Endothelial cell of hepatic sinusoid (primary cell): ENCODE measurements around the gene ZNF764.
"Not testable (repeated sequence)": the region's sequence is repeated elsewhere in the genome, so short reads cannot be mapped to it uniquely, and the experiment has no call there.

Experiments used
- in situ Hi-C: cut with HindIII; loops from 2 replicates; pipeline ENCODE4 v1.10.0; 2017; ENCODE audit warnings: low sequenced_read_pairs

ZNF764 gene

GRCh38 chr16:30557957-30558788 lies at the start of gene ZNF764:
Gene ZNF764 (minus strand): TSS chr16:30558374. CDS start chr16:30558182, 192 bp downstream.
- in situ Hi-C loops, result no loop called here

- in situ Hi-C loops, result no loop called here
Measured at GRCh38 chr16:30606004-30606403, 47.8 kb upstream of the ZNF764 start.

- in situ Hi-C loops, result no loop called here
Measured at GRCh38 chr16:30605158-30605557, 47.0 kb upstream of the ZNF764 start.

- in situ Hi-C loops, result no loop called here
Measured at GRCh38 chr16:30604316-30604947, 46.3 kb upstream of the ZNF764 start.

GRCh38 chr16:30603945-30604315 lies 45.8 kb upstream of the ZNF764 start:
- in situ Hi-C loops, result no loop called here

GRCh38 chr16:30602616-30603277 lies 44.6 kb upstream of the ZNF764 start:
- in situ Hi-C loops, result no loop called here

- in situ Hi-C loops, result no loop called here
Measured at GRCh38 chr16:30601966-30602365, 43.8 kb upstream of the ZNF764 start.

GRCh38 chr16:30600929-30601328 lies 42.8 kb upstream of the ZNF764 start:
- in situ Hi-C loops, result no loop called here

- in situ Hi-C loops, result no loop called here
Measured at GRCh38 chr16:30600215-30600614, 42.0 kb upstream of the ZNF764 start.

GRCh38 chr16:30592871-30593270 lies 34.7 kb upstream of the ZNF764 start:
- in situ Hi-C loops, result no loop called here

GRCh38 chr16:30590869-30591268 lies 32.7 kb upstream of the ZNF764 start:
- in situ Hi-C loops, result not testable (repeated sequence)

- in situ Hi-C loops, result not testable (repeated sequence)
Measured at GRCh38 chr16:30589582-30589981, 31.4 kb upstream of the ZNF764 start.

- in situ Hi-C loops, result no loop called here
Measured at GRCh38 chr16:30588651-30589050, 30.5 kb upstream of the ZNF764 start.

GRCh38 chr16:30585400-30586191 lies 27.4 kb upstream of the ZNF764 start, which contains the start of gene ZNF785:
Gene ZNF785 (minus strand): TSS chr16:30585697. CDS start chr16:30585611, 86 bp downstream.
- in situ Hi-C loops, result no loop called here

GRCh38 chr16:30585022-30585399 lies 26.8 kb upstream of the ZNF764 start:
- in situ Hi-C loops, result no loop called here

- in situ Hi-C loops, result no loop called here
Measured at GRCh38 chr16:30582611-30583340, 24.6 kb upstream of the ZNF764 start.

GRCh38 chr16:30581457-30581856 lies 23.3 kb upstream of the ZNF764 start:
- in situ Hi-C loops, result no loop called here

GRCh38 chr16:30574678-30575077 lies 16.5 kb upstream of the ZNF764 start:
- in situ Hi-C loops, result no loop called here

- in situ Hi-C loops, result no loop called here
Measured at GRCh38 chr16:30571445-30572322, 13.5 kb upstream of the ZNF764 start, which contains the start of gene ZNF688. Gene ZNF688 (minus strand): TSS chr16:30571714. CDS start chr16:30571629, 85 bp downstream.
